ENCODE measurements around the gene SMNDC1.

SMNDC1 gene

DNA sequence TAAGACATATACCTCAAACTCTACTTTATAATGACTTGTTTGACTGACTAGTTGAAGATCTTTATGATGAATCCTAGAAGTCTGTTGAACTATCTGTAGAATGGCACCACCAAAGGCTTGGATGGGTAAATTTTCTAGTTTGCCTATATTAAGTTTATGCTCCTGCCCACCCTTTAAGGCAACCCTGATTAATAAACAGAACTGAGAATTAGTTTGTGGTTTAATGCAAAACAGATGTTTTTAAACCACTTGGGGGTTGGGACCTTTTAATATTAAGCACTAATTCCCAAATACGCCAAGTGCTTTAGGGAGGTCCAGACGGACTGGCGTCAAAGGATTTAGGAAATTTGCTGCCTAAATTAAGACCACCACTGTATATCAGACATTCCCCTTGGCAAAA, 20.5 kb downstream of the SMNDC1 start:
- TF ChIP-seq ZBTB7A (IDR thresholded peaks at IDR 0.05; ENCODE audit: low read depth) (no peak), EGR1 (IDR thresholded peaks at IDR 0.05) (no peak), YY1 (IDR thresholded peaks at IDR 0.05; ENCODE audit: low read depth) (no peak), FOXM1 (IDR thresholded peaks at IDR 0.05; ENCODE audit: borderline replicate concordance, low read depth) (no peak), TEAD4 (IDR thresholded peaks at IDR 0.05) (no peak), CREB1 (IDR thresholded peaks at IDR 0.05; ENCODE audit: low read depth) (no peak), RAD21 (IDR thresholded peaks at IDR 0.05; ENCODE audit: low read depth) (no peak), TCF12 (IDR thresholded peaks at IDR 0.05; ENCODE audit: low read depth) (no peak), NFIC (IDR thresholded peaks at IDR 0.05) (no peak)
- TF ChIP-seq, protein P1, sequence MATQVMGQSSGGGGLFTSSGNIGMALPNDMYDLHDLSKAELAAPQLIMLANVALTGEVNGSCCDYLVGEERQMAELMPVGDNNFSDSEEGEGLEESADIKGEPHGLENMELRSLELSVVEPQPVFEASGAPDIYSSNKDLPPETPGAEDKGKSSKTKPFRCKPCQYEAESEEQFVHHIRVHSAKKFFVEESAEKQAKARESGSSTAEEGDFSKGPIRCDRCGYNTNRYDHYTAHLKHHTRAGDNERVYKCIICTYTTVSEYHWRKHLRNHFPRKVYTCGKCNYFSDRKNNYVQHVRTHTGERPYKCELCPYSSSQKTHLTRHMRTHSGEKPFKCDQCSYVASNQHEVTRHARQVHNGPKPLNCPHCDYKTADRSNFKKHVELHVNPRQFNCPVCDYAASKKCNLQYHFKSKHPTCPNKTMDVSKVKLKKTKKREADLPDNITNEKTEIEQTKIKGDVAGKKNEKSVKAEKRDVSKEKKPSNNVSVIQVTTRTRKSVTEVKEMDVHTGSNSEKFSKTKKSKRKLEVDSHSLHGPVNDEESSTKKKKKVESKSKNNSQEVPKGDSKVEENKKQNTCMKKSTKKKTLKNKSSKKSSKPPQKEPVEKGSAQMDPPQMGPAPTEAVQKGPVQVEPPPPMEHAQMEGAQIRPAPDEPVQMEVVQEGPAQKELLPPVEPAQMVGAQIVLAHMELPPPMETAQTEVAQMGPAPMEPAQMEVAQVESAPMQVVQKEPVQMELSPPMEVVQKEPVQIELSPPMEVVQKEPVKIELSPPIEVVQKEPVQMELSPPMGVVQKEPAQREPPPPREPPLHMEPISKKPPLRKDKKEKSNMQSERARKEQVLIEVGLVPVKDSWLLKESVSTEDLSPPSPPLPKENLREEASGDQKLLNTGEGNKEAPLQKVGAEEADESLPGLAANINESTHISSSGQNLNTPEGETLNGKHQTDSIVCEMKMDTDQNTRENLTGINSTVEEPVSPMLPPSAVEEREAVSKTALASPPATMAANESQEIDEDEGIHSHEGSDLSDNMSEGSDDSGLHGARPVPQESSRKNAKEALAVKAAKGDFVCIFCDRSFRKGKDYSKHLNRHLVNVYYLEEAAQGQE (IDR thresholded peaks at IDR 0.05; ENCODE audit: low read depth): no peak
- TF ChIP-seq, protein P2, sequence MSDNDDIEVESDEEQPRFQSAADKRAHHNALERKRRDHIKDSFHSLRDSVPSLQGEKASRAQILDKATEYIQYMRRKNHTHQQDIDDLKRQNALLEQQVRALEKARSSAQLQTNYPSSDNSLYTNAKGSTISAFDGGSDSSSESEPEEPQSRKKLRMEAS (IDR thresholded peaks at IDR 0.05): no peak

DNA sequence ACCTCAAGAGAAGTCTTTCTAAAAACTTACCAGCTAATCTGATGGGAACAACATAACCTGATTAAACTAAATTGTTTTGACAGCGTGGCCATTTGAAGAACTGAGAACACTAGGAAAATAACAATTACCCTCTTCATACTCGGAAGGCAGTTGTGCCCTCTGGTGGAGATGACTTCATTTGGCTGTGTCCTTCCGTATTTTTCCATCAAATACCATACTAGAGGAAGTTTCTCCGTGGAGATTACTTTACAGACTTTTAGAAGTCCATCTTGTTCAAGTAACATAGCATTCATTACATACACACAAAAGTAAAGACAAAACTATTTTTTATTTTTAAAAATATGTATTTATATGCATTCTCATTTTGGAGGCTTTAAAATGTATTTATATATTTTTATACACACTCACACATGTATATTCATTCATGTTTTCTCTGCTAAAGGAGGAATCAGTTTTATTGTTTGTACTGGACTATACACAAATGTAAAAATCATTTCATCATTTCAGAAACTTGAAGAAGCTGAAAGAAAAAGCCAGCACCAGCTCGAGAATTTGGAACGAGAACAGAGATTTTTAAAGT, 25.2 kb downstream of the SMNDC1 start:
- TF ChIP-seq RAD21 (IDR thresholded peaks at IDR 0.05; ENCODE audit: low read depth) (peak; percentile 91), TEAD4 (IDR thresholded peaks at IDR 0.05) (no peak)
- TF ChIP-seq, protein P1 (IDR thresholded peaks at IDR 0.05; ENCODE audit: low read depth): no peak
- TF ChIP-seq, protein P3, sequence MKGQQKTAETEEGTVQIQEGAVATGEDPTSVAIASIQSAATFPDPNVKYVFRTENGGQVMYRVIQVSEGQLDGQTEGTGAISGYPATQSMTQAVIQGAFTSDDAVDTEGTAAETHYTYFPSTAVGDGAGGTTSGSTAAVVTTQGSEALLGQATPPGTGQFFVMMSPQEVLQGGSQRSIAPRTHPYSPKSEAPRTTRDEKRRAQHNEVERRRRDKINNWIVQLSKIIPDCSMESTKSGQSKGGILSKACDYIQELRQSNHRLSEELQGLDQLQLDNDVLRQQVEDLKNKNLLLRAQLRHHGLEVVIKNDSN (IDR thresholded peaks at IDR 0.05): no peak
- TF ChIP-seq, protein P2 (IDR thresholded peaks at IDR 0.05): no peak

DNA sequence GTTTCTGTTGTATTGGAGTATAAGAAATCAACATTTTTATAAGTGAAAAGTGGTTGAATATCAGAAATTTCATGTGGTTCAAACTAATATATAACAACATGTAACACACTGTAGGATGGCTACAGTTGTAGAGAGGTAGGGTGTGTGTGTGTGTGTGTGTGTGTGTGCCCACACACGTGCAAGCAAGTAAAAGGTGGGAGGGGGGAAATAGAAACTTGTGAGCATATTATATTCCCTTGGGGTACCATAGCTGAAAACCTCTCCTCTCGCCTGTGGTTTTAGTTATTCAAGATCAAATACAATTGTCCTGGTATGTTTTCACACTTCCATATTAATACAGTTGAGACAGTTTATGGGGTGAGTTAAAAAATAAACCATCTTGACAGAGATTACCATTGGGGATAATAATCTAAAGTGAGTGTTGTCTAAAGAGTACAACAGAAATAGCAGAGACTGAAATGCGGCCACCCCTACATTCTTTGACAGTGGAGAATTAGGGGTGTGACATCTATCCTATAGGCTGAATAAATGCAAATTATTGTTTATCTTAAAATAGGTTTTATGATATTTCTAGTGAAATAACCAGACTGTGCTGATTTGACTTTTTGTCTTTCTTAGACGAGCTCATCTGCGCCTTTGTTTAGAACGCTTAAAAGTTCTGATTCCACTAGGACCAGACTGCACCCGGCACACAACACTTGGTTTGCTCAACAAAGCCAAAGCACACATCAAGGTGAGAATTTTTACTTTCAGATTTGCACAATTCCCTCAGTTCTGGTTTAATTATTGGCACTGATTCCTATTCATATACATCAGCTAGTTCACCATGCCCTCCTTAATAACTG, 25.9 kb downstream of the SMNDC1 start:
- TF ChIP-seq TEAD4 (IDR thresholded peaks at IDR 0.05) (no peak), NFIC (IDR thresholded peaks at IDR 0.05) (no peak), CEBPB (IDR thresholded peaks at IDR 0.05) (no peak), ZBTB7A (IDR thresholded peaks at IDR 0.05; ENCODE audit: low read depth) (no peak), TAF1 (IDR thresholded peaks at IDR 0.05; ENCODE audit: low read depth) (no peak), CREB1 (IDR thresholded peaks at IDR 0.05; ENCODE audit: low read depth) (no peak), TCF12 (IDR thresholded peaks at IDR 0.05; ENCODE audit: low read depth) (no peak)
- TF ChIP-seq, protein P1 (IDR thresholded peaks at IDR 0.05; ENCODE audit: low read depth): no peak

DNA sequence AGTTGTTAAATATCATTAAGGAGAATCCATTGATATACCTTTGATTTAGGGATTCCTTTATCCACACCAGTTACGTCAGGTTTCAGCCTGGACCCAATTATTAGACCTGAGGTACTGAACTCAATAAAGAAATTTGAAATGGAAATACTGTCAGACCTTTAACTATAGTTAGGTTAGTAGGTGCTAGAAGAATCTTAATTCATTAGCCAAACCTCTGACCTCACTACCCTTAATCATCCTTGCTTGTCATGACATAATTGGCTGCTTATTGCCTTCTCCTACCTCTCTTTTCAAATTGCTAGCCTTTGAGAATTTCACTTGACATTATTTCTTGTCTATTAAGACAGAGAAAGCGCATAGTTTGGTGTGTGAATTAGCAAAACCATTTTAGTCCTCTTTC, 27.1 kb downstream of the SMNDC1 start:
- no peak for TF ChIP-seq TCF12 (IDR thresholded peaks at IDR 0.05; ENCODE audit: low read depth)
- TF ChIP-seq, protein P2 (IDR thresholded peaks at IDR 0.05): no peak
- no peak for TF ChIP-seq YY1 (IDR thresholded peaks at IDR 0.05; ENCODE audit: low read depth)
- TF ChIP-seq ZBTB7A (IDR thresholded peaks at IDR 0.05; ENCODE audit: low read depth): no peak
- TF ChIP-seq EGR1 (IDR thresholded peaks at IDR 0.05): no peak
- TF ChIP-seq FOXM1 (IDR thresholded peaks at IDR 0.05; ENCODE audit: borderline replicate concordance, low read depth): no peak
- no peak for TF ChIP-seq NFIC (IDR thresholded peaks at IDR 0.05)
- no peak for TF ChIP-seq CREB1 (IDR thresholded peaks at IDR 0.05; ENCODE audit: low read depth)
- TF ChIP-seq EP300 (IDR thresholded peaks at IDR 0.05; ENCODE audit: borderline replicate concordance): no peak
- TF ChIP-seq, protein P1 (IDR thresholded peaks at IDR 0.05; ENCODE audit: low read depth): no peak

Measured in Ishikawa (cell line).